Mesothelial cell of epicardium (in vitro differentiated cells): ENCODE data around the gene NELFCD. TPM values are rescaled to one million over a fixed set of nuclear protein-coding genes. Genes with fewer than 3 reads are reported as not detected.

Source experiments
- DNase-seq, 2 experiments: peaks; one replicate each; pipeline ENCODE4 v3.0.0; 2021; ENCODE audit warnings: low spot score in 2 of 2; ENCODE audit not compliant: unreplicated experiment in 2 of 2
- H3K27ac Mint-ChIP-seq: 2 replicates; pipeline ENCODE4 v1.8.0; 2021; ENCODE audit warnings: mixed read lengths
- H3K27me3 Mint-ChIP-seq: 2 replicates; pipeline ENCODE4 v1.8.0; 2021; ENCODE audit warnings: low read depth, mixed read lengths
- H3K36me3 Mint-ChIP-seq: 2 replicates; pipeline ENCODE4 v1.8.0; 2021; ENCODE audit warnings: mixed read lengths
- H3K4me1 Mint-ChIP-seq: 2 replicates; pipeline ENCODE4 v1.8.0; 2021; ENCODE audit warnings: mixed read lengths
- H3K4me3 Mint-ChIP-seq: 2 replicates; pipeline ENCODE4 v1.8.0; 2021; ENCODE audit warnings: mild to moderate bottlenecking, moderate library complexity, mixed read lengths
- H3K9me3 Mint-ChIP-seq: 2 replicates; pipeline ENCODE4 v1.8.0; 2021; ENCODE audit warnings: mixed read lengths
- CTCF ChIP-seq: fragments of 200-600 bp; sonication (generic); IDR thresholded peaks from one replicate; pipeline ENCODE4 v1.5.0; 2021; ENCODE audit warnings: antibody characterized with exemption; ENCODE audit not compliant: unreplicated experiment
- total RNA-seq: library from RNA; stranded (reverse); gene quantifications from 3 replicates; pipeline ENCODE4 v1.2.1, GENCODE V29; 2021

Gene NELFCD
- total RNA-seq, 1 donor from 2014 or later = 106 TPM

GRCh38 chr20:59002874-59003399 lies 21.9 kb downstream of the NELFCD start:
- Mint-ChIP-seq H3K4me3 (no peak overlapping the region), H3K27me3 (no peaks in the 10 kb centered on the region), H3K9me3 (no peaks in the 10 kb centered on the region), H3K36me3 (peaks cover 17% of the 10 kb centered on the region), H3K4me1 (peaks cover 24% of the 10 kb centered on the region), H3K27ac (no peak overlapping the region)
- TF ChIP-seq CTCF = no peak
- no peak for DNase-seq

- Mint-ChIP-seq H3K4me1 (peaks cover 24% of the 10 kb centered on the region), H3K4me3 (peak overlapping the region; percentile 32), H3K36me3 (peaks cover 14% of the 10 kb centered on the region), H3K27ac (no peak overlapping the region), H3K9me3 (no peaks in the 10 kb centered on the region), H3K27me3 (no peaks in the 10 kb centered on the region)
- no peak for DNase-seq
- no peak for TF ChIP-seq CTCF
Observed at GRCh38 chr20:59003836-59004492, 22.9 kb downstream of the NELFCD start.

- Mint-ChIP-seq H3K4me1 (peaks cover 24% of the 10 kb centered on the region), H3K36me3 (peaks cover 14% of the 10 kb centered on the region), H3K4me3 (no peak overlapping the region), H3K27me3 (no peaks in the 10 kb centered on the region), H3K27ac (no peak overlapping the region), H3K9me3 (no peaks in the 10 kb centered on the region)
- no peak for TF ChIP-seq CTCF
- no peak for DNase-seq
Observed at GRCh38 chr20:59004493-59004762, 23.4 kb downstream of the NELFCD start.

GRCh38 chr20:59004763-59005522 lies 23.9 kb downstream of the NELFCD start:
- H3K9me3 Mint-ChIP-seq = no peaks in the 10 kb centered on the region
- no peaks in the 10 kb centered on the region for H3K27me3 Mint-ChIP-seq
- DNase-seq = no peak
- TF ChIP-seq CTCF = no peak
- peaks cover 26% of the 10 kb centered on the region for H3K4me1 Mint-ChIP-seq
- H3K27ac Mint-ChIP-seq = peak overlapping the region; percentile 30
- peaks cover 14% of the 10 kb centered on the region for H3K36me3 Mint-ChIP-seq
- H3K4me3 Mint-ChIP-seq = peak overlapping the region; percentile 1

- Mint-ChIP-seq H3K4me3 (peak overlapping the region; percentile 63), H3K27ac (no peak overlapping the region), H3K36me3 (peaks cover 9% of the 10 kb centered on the region), H3K27me3 (no peaks in the 10 kb centered on the region), H3K9me3 (no peaks in the 10 kb centered on the region), H3K4me1 (peaks cover 33% of the 10 kb centered on the region)
- DNase-seq = no peak
- TF ChIP-seq CTCF = no peak
Observed at GRCh38 chr20:59005523-59006166, 24.6 kb downstream of the NELFCD start.
